A549 (cell line): ENCODE results near the gene NHERF1. TPM values are rescaled to one million over a fixed set of nuclear protein-coding genes. Genes with fewer than 3 reads are reported as not detected.

Experiments used
- EHMT2 ChIP-seq: fragments of 200-600 bp; sonication (generic); IDR thresholded peaks from 2 replicates; pipeline ENCODE4 v1.6.1; 2016; ENCODE audit warnings: antibody characterized with exemption, low read depth, mild to moderate bottlenecking, moderate library complexity
- ESRRA ChIP-seq: fragments of 150-350 bp; IDR thresholded peaks from 2 replicates; pipeline ENCODE4 v1.6.1; 2014; ENCODE audit warnings: mild to moderate bottlenecking, low read length, borderline replicate concordance
- FOSB ChIP-seq: fragments of 250-450 bp; sonication (Bioruptor Pico); IDR thresholded peaks from 2 replicates; pipeline ENCODE4 v1.5.0; 2020; ENCODE audit warnings: mild to moderate bottlenecking, moderate library complexity
- MAZ ChIP-seq: fragments of 150-350 bp; IDR thresholded peaks from 2 replicates; pipeline ENCODE4 v1.6.1; 2014; ENCODE audit warnings: antibody characterized with exemption, low read depth, low read length, borderline replicate concordance
- POLR2A ChIP-seq: IDR thresholded peaks from 2 replicates; pipeline ENCODE4 v1.6.1; 2012; ENCODE audit warnings: mild to moderate bottlenecking, low read length
- polyA plus RNA-seq, 4 experiments: library from polyadenylated mRNA; depleted of rRNA in 3 of 4; stranded (reverse); fragments of >200 nt; fragmentation: RNase III in 1 of 4; extraction: RNeasy Plus Mini Kit Qiagen cat#74134 plus additional on column Dnase treatment in 1 of 4; gene quantifications; 2 replicates in 3 of 4; 3 replicates in 1 of 4; pipeline ENCODE4 v1.2.3, GENCODE V29; 2011 to 2017
- TF ChIP-seq, protein P1 (sequence below): IDR thresholded peaks from 2 replicates; pipeline ENCODE4 v1.6.1; 2012

NHERF1 gene
- polyA plus RNA-seq, 2 of the 4 experiments (the other 2 are of a cell fraction): 41.5 to 51.5 TPM

DNA sequence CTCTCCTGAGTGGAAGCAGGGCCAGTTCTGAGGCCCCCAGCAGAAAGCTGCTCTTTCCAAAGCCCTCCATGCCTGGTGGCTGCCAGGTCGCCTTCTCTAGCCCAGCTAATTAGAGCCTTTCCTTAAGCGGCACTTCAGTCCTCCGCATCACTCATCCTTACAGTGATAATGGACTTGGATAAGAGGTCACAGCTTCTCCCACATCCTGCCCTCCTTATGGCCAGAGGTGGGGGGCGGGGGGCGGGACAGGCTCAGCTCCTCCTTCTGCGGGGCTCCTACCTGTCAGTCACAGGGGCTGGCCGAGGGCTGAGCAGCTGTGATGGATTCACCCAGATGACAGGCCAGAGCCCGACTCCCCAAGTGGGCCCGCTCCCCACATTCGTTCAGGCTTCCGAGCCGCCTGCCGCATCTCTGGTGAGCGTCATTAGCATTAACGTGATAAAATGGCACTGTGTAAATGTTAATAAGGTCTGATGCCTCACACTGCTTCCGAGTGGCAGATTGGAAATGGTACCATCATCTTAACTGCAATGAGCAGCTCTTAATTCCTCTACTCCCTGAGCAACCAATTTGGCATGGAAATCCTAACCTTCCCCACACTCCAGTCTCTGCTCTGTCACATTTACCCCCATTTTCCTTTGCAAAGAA, 70.0 kb downstream of the NHERF1 start (continued):
- TF ChIP-seq, protein P1, sequence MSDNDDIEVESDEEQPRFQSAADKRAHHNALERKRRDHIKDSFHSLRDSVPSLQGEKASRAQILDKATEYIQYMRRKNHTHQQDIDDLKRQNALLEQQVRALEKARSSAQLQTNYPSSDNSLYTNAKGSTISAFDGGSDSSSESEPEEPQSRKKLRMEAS: no peak
- TF ChIP-seq MAZ: no peak
- no peak for TF ChIP-seq EHMT2
- no peak for TF ChIP-seq ESRRA
- no peak for TF ChIP-seq FOSB (CRISPR knock-in tag)
- TF ChIP-seq POLR2A: no peak
- TF ChIP-seq, all 56 proteins: peak for 0

Other genes starting within 250 kb of the NHERF1 start
- not detected in 2 replicates for gene CD300LB, start 217.2 kb upstream of the NHERF1 start, polyA plus RNA-seq (2011; rRNA removed)
- not detected in 3 replicates for gene CD300LB, start 217.2 kb upstream of the NHERF1 start, polyA plus RNA-seq (2017; fragmentation: RNase III; extraction: RNeasy Plus Mini Kit Qiagen cat#74134 plus additional on column Dnase treatment)
- 0.05 TPM in 1 of 2 replicates, not detected in the other for gene CD300C, start 202.5 kb upstream of the NHERF1 start, polyA plus RNA-seq (2011; rRNA removed)
- gene CD300C, start 202.5 kb upstream of the NHERF1 start, polyA plus RNA-seq (2017; fragmentation: RNase III; extraction: RNeasy Plus Mini Kit Qiagen cat#74134 plus additional on column Dnase treatment): 0.08 TPM in 1 of 3 replicates, not detected in the others
- gene CD300H, start 181.1 kb upstream of the NHERF1 start, polyA plus RNA-seq (2011; rRNA removed): 0.29 TPM in 1 of 2 replicates, not detected in the other
- gene CD300H, start 181.1 kb upstream of the NHERF1 start, polyA plus RNA-seq (2017; fragmentation: RNase III; extraction: RNeasy Plus Mini Kit Qiagen cat#74134 plus additional on column Dnase treatment): 0.37 to 0.50 TPM (median 0.45 TPM) in 3 replicates
- not detected in 2 replicates for gene CD300LD, start 156.3 kb upstream of the NHERF1 start, polyA plus RNA-seq (2011; rRNA removed)
- gene CD300LD, start 156.3 kb upstream of the NHERF1 start, polyA plus RNA-seq (2017; fragmentation: RNase III; extraction: RNeasy Plus Mini Kit Qiagen cat#74134 plus additional on column Dnase treatment): not detected in 3 replicates
- gene CD300E, start 124.9 kb upstream of the NHERF1 start, polyA plus RNA-seq (2011; rRNA removed): not detected in 2 replicates
- not detected in 3 replicates for gene CD300E, start 124.9 kb upstream of the NHERF1 start, polyA plus RNA-seq (2017; fragmentation: RNase III; extraction: RNeasy Plus Mini Kit Qiagen cat#74134 plus additional on column Dnase treatment)
- not detected in 2 replicates for gene CD300LF, start 35.7 kb upstream of the NHERF1 start, polyA plus RNA-seq (2011; rRNA removed)
- gene CD300LF, start 35.7 kb upstream of the NHERF1 start, polyA plus RNA-seq (2017; fragmentation: RNase III; extraction: RNeasy Plus Mini Kit Qiagen cat#74134 plus additional on column Dnase treatment): not detected in 3 replicates
- 15.8 and 18.7 TPM in 2 replicates for gene RAB37, start 11.4 kb upstream of the NHERF1 start, polyA plus RNA-seq (2011; rRNA removed)
- 1.1 to 2.8 TPM (median 2.4 TPM) in 3 replicates for gene RAB37, start 11.4 kb upstream of the NHERF1 start, polyA plus RNA-seq (2017; fragmentation: RNase III; extraction: RNeasy Plus Mini Kit Qiagen cat#74134 plus additional on column Dnase treatment)
- gene NAT9, start 27.7 kb downstream of the NHERF1 start, polyA plus RNA-seq (2011; rRNA removed): 42.9 and 43.4 TPM in 2 replicates
- 63.7 to 74.3 TPM (median 71.4 TPM) in 3 replicates for gene NAT9, start 27.7 kb downstream of the NHERF1 start, polyA plus RNA-seq (2017; fragmentation: RNase III; extraction: RNeasy Plus Mini Kit Qiagen cat#74134 plus additional on column Dnase treatment)
- gene GRIN2C, start 111.3 kb downstream of the NHERF1 start, polyA plus RNA-seq (2011; rRNA removed): 0.15 and 0.17 TPM in 2 replicates
- 0.28 to 0.77 TPM (median 0.40 TPM) in 3 replicates for gene GRIN2C, start 111.3 kb downstream of the NHERF1 start, polyA plus RNA-seq (2017; fragmentation: RNase III; extraction: RNeasy Plus Mini Kit Qiagen cat#74134 plus additional on column Dnase treatment)
- 32.5 and 33.0 TPM in 2 replicates for gene FDXR, start 124.4 kb downstream of the NHERF1 start, polyA plus RNA-seq (2011; rRNA removed)
- 43.3 to 51.8 TPM (median 44.5 TPM) in 3 replicates for gene FDXR, start 124.4 kb downstream of the NHERF1 start, polyA plus RNA-seq (2017; fragmentation: RNase III; extraction: RNeasy Plus Mini Kit Qiagen cat#74134 plus additional on column Dnase treatment)
- not detected in 2 replicates for gene FADS6, start 145.0 kb downstream of the NHERF1 start, polyA plus RNA-seq (2011; rRNA removed)
- gene FADS6, start 145.0 kb downstream of the NHERF1 start, polyA plus RNA-seq (2017; fragmentation: RNase III; extraction: RNeasy Plus Mini Kit Qiagen cat#74134 plus additional on column Dnase treatment): 0.04 TPM in 1 of 3 replicates, not detected in the others
- 0.05 and 0.12 TPM in 2 replicates for gene USH1G, start 174.6 kb downstream of the NHERF1 start, polyA plus RNA-seq (2011; rRNA removed)
- 0.04 to 0.09 TPM (median 0.07 TPM) in 3 replicates for gene USH1G, start 174.6 kb downstream of the NHERF1 start, polyA plus RNA-seq (2017; fragmentation: RNase III; extraction: RNeasy Plus Mini Kit Qiagen cat#74134 plus additional on column Dnase treatment)
- gene OTOP2, start 175.6 kb downstream of the NHERF1 start, polyA plus RNA-seq (2011; rRNA removed): 0.06 and 0.11 TPM in 2 replicates
- 0.08 TPM in 1 of 3 replicates, not detected in the others for gene OTOP2, start 175.6 kb downstream of the NHERF1 start, polyA plus RNA-seq (2017; fragmentation: RNase III; extraction: RNeasy Plus Mini Kit Qiagen cat#74134 plus additional on column Dnase treatment)
- gene OTOP3, start 187.3 kb downstream of the NHERF1 start, polyA plus RNA-seq (2011; rRNA removed): not detected in 2 replicates
- not detected in 3 replicates for gene OTOP3, start 187.3 kb downstream of the NHERF1 start, polyA plus RNA-seq (2017; fragmentation: RNase III; extraction: RNeasy Plus Mini Kit Qiagen cat#74134 plus additional on column Dnase treatment)
- gene HID1, start 224.1 kb downstream of the NHERF1 start, polyA plus RNA-seq (2011; rRNA removed): 11.7 and 15.2 TPM in 2 replicates
- gene HID1, start 224.1 kb downstream of the NHERF1 start, polyA plus RNA-seq (2017; fragmentation: RNase III; extraction: RNeasy Plus Mini Kit Qiagen cat#74134 plus additional on column Dnase treatment): 3.7 to 6.2 TPM (median 5.2 TPM) in 3 replicates
- gene CDR2L, start 239.0 kb downstream of the NHERF1 start, polyA plus RNA-seq (2011; rRNA removed): 18.0 and 18.5 TPM in 2 replicates
- gene CDR2L, start 239.0 kb downstream of the NHERF1 start, polyA plus RNA-seq (2017; fragmentation: RNase III; extraction: RNeasy Plus Mini Kit Qiagen cat#74134 plus additional on column Dnase treatment): 26.9 to 34.0 TPM (median 30.0 TPM) in 3 replicates